IgD-negative memory B cell (primary cell): ENCODE results near the gene SCUBE3. TPM values are rescaled to one million over a fixed set of nuclear protein-coding genes. Genes with fewer than 3 reads are reported as not detected.
A peak's percentile ranks its signal among the peaks of the same experiment; 100 is the strongest.

Experiments
- H3K27ac Mint-ChIP-seq, 3 donors: one replicate each; pipeline ENCODE4 v1.8.0; 2020 to 2022; ENCODE audit warnings: mild to moderate bottlenecking in 3 of 3, mixed read lengths in 3 of 3, moderate library complexity in 1 of 3
- H3K27me3 Mint-ChIP-seq: one replicate; pipeline ENCODE4 v1.8.0; 2021; ENCODE audit warnings: mixed read lengths
- H3K36me3 Mint-ChIP-seq: one replicate; pipeline ENCODE4 v1.8.0; 2020; ENCODE audit warnings: mild to moderate bottlenecking, mixed read lengths
- H3K4me1 Mint-ChIP-seq, 3 donors: one replicate each; pipeline ENCODE4 v1.8.0; 2020 to 2022; ENCODE audit warnings: mixed read lengths in 3 of 3, mild to moderate bottlenecking in 1 of 3
- H3K4me3 Mint-ChIP-seq, 4 donors: one replicate each; pipeline ENCODE4 v1.8.0; 2020 to 2022; ENCODE audit warnings: mild to moderate bottlenecking in 4 of 4, mixed read lengths in 4 of 4, moderate library complexity in 3 of 4
- H3K9me3 Mint-ChIP-seq, 3 donors: one replicate each; pipeline ENCODE4 v1.8.0; 2020 to 2021; ENCODE audit warnings: mixed read lengths in 3 of 3, mild to moderate bottlenecking in 1 of 3
- polyA plus RNA-seq: library from polyadenylated mRNA; unstranded; fragments of 300-500 nt; fragmentation: Illumina TruSeq; gene quantifications from one replicate; pipeline ENCODE4 v1.2.3, GENCODE V29; 2021

SCUBE3 gene
- polyA plus RNA-seq, 1 donor from 2014 or later = 0.09 TPM

DNA sequence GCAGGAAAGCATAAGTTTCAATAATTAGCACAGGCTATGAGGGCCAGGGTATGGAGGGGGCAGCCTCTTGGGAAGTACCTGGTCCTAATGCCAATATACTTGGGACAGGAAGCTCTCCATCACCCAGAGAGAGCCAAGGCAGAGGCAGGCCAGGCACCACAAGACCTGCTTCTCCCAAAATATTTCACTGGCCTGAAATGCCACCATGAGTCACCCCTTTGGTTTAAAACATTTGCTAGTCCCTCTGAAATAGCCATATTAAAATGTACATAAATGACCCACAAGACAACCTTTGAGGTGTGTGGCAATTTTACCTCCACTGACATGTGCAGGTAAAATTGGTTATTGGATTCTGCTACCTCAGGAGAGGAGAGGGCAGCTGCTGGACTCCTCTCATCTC lies 23.4 kb upstream of the SCUBE3 start:
- Mint-ChIP-seq H3K27ac (no peak overlapping the region), H3K36me3 (no peaks in the 10 kb centered on the region)

DNA sequence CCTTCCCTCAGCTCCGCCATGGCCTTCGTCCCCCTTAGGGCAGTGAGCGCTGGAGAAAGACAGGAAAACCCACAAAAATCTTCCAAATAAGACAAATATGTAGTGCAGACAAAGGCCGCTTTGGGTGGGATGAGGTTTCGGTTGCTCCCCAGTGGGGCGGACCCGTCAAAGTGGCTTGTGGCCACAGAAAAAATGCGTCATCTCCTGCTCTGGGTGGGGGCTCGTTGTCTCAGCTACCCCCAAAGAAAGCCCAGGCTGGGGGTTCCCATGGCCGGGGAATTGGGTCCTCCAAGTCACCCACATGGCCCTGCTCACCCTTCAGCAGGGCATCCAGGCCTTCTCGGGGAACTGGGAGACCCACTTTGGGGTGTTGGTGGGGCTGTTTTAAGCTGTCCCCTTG lies 21.9 kb upstream of the SCUBE3 start:
- peaks cover 12% of the 10 kb centered on the region for H3K27me3 Mint-ChIP-seq
- H3K9me3 Mint-ChIP-seq = peaks cover 0 to 3% (median 0%) of the 10 kb centered on the region in 3 donors
- H3K36me3 Mint-ChIP-seq = no peaks in the 10 kb centered on the region
- H3K4me3 Mint-ChIP-seq = no peak overlapping the region
- H3K4me1 Mint-ChIP-seq = peaks cover 0 to 4% (median 0%) of the 10 kb centered on the region in 3 donors
- no peak overlapping the region for H3K27ac Mint-ChIP-seq

More for the DNA sequence above, 23.4 kb upstream of the SCUBE3 start:
- Mint-ChIP-seq H3K9me3 (no peaks in the 10 kb centered on the region), H3K4me1 (peaks cover 0 to 4% (median 0%) of the 10 kb centered on the region in 3 donors), H3K27me3 (peaks cover 11% of the 10 kb centered on the region), H3K4me3 (no peak overlapping the region)

GRCh38 chr6:35192301-35192860 lies 21.4 kb upstream of the SCUBE3 start:
- H3K9me3 Mint-ChIP-seq = peaks cover 0 to 3% (median 0%) of the 10 kb centered on the region in 3 donors

GRCh38 chr6:35194390-35194789 lies 19.4 kb upstream of the SCUBE3 start:
- no peaks in the 10 kb centered on the region for H3K36me3 Mint-ChIP-seq

More at GRCh38 chr6:35192301-35192860, 21.4 kb upstream of the SCUBE3 start:
- Mint-ChIP-seq H3K27me3 (peaks cover 17% of the 10 kb centered on the region), H3K27ac (no peak overlapping the region), H3K36me3 (no peaks in the 10 kb centered on the region), H3K4me1 (peaks cover 0 to 4% (median 0%) of the 10 kb centered on the region in 3 donors), H3K4me3 (no peak overlapping the region)

DNA sequence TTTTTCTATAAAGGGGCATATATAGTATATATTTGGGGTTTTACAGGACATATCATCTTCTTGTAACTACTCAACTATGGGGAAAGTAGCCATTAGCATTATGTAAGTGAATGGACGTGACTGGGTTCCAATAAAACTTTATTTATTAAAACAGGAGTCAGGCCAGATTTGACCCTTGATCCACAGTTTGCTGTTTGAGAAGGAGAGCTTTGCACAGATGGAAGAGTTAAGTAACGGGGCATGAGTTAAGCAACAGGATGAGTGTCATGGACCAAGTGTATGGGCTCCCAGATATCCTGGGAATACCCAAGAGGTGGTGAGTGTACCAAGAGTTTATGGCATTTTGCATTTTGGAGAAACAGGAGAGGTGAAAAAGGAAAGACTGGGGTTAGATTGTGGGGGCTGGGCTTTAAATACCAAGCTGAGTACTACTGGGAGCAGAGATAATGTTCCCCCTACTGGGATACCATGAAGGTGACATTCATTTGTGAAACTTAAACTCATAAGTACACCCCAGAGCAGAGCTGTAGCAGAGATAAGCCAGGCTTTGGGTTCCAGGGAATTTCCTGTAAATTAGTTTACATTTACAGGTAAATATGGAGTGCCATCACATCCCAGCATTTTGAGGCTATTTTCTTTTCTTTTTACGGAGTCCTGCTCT lies 18.5 kb upstream of the SCUBE3 start:
- Mint-ChIP-seq H3K36me3 (no peaks in the 10 kb centered on the region), H3K9me3 (peaks cover 0 to 3% (median 0%) of the 10 kb centered on the region in 3 donors), H3K4me3 (no peak overlapping the region), H3K27ac (no peak overlapping the region), H3K4me1 (peaks cover 0 to 4% (median 0%) of the 10 kb centered on the region in 3 donors), H3K27me3 (peaks cover 20% of the 10 kb centered on the region)

More at GRCh38 chr6:35194390-35194789, 19.4 kb upstream of the SCUBE3 start:
- Mint-ChIP-seq H3K4me1 (peaks cover 0 to 4% (median 0%) of the 10 kb centered on the region in 3 donors), H3K27ac (no peak overlapping the region), H3K9me3 (peaks cover 0 to 3% (median 0%) of the 10 kb centered on the region in 3 donors), H3K27me3 (peaks cover 22% of the 10 kb centered on the region), H3K4me3 (no peak overlapping the region)

DNA sequence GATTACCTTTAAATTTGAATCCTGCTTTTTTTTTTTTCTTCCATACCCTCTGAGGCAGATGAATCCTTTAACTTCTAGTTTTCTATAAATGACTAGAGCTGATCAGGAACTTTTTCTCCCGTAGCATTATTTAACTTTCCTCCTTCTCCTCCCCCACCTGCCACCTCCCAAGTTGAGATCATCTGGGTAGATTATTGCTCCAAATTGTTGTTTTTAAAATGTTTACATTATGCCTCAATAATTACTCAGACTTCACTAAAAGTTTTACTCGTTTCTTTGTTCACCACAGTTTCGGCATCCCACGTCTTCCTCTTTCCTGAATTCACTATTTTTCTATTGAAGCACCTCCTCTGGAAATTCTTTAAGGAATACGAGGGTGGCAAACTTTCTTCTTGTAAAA lies 16.6 kb upstream of the SCUBE3 start:
- H3K4me3 Mint-ChIP-seq = no peak overlapping the region
- no peak overlapping the region for H3K27ac Mint-ChIP-seq
- H3K9me3 Mint-ChIP-seq = peaks cover 0 to 3% (median 0%) of the 10 kb centered on the region in 3 donors
- H3K4me1 Mint-ChIP-seq = peaks cover 0 to 4% (median 0%) of the 10 kb centered on the region in 3 donors
- no peaks in the 10 kb centered on the region for H3K36me3 Mint-ChIP-seq
- peaks cover 14% of the 10 kb centered on the region for H3K27me3 Mint-ChIP-seq

- Mint-ChIP-seq H3K4me3 (no peak overlapping the region), H3K4me1 (no peaks in the 10 kb centered on the region), H3K27ac (no peak overlapping the region), H3K9me3 (peaks cover 0 to 3% (median 0%) of the 10 kb centered on the region in 3 donors), H3K27me3 (peaks cover 19% of the 10 kb centered on the region), H3K36me3 (no peaks in the 10 kb centered on the region)
These were observed 13.9 kb upstream of the SCUBE3 start for GRCh38 chr6:35199866-35200265.

GRCh38 chr6:35202066-35202546 lies 11.7 kb upstream of the SCUBE3 start:
- Mint-ChIP-seq H3K27ac (no peak overlapping the region), H3K36me3 (no peaks in the 10 kb centered on the region), H3K4me3 (no peak overlapping the region), H3K27me3 (peaks cover 28% of the 10 kb centered on the region), H3K9me3 (no peaks in the 10 kb centered on the region), H3K4me1 (peaks cover 0 to 2% (median 0%) of the 10 kb centered on the region in 3 donors)

GRCh38 chr6:35203152-35203670 lies 10.5 kb upstream of the SCUBE3 start:
- no peak overlapping the region for H3K4me3 Mint-ChIP-seq
- no peaks in the 10 kb centered on the region for H3K36me3 Mint-ChIP-seq
- peaks cover 31% of the 10 kb centered on the region for H3K27me3 Mint-ChIP-seq
- H3K4me1 Mint-ChIP-seq = peaks cover 0 to 2% (median 0%) of the 10 kb centered on the region in 3 donors
- H3K27ac Mint-ChIP-seq = no peak overlapping the region
- H3K9me3 Mint-ChIP-seq = no peaks in the 10 kb centered on the region

GRCh38 chr6:35203680-35204079 lies 10.1 kb upstream of the SCUBE3 start:
- Mint-ChIP-seq H3K9me3 (no peaks in the 10 kb centered on the region), H3K4me1 (peaks cover 0 to 2% (median 0%) of the 10 kb centered on the region in 3 donors), H3K27ac (no peak overlapping the region), H3K27me3 (peaks cover 36% of the 10 kb centered on the region), H3K4me3 (no peak overlapping the region), H3K36me3 (peaks cover 2% of the 10 kb centered on the region)

GRCh38 chr6:35206346-35206745 lies 7.4 kb upstream of the SCUBE3 start:
- Mint-ChIP-seq H3K9me3 (no peaks in the 10 kb centered on the region), H3K4me3 (peak overlapping the region in 1 of 4 donors; percentile 25), H3K4me1 (peaks cover 0 to 2% (median 0%) of the 10 kb centered on the region in 3 donors), H3K36me3 (peaks cover 3% of the 10 kb centered on the region), H3K27ac (no peak overlapping the region), H3K27me3 (peaks cover 40% of the 10 kb centered on the region)

- Mint-ChIP-seq H3K4me3 (no peak overlapping the region), H3K27me3 (peaks cover 55% of the 10 kb centered on the region), H3K4me1 (peaks cover 0 to 6% (median 2%) of the 10 kb centered on the region in 3 donors), H3K9me3 (no peaks in the 10 kb centered on the region), H3K27ac (no peak overlapping the region), H3K36me3 (peaks cover 4% of the 10 kb centered on the region)
These were observed 5.3 kb upstream of the SCUBE3 start for GRCh38 chr6:35208419-35208818.

GRCh38 chr6:35209081-35209480 lies 4.7 kb upstream of the SCUBE3 start:
- H3K4me3 Mint-ChIP-seq = no peak overlapping the region

GRCh38 chr6:35209622-35210247 lies 4.0 kb upstream of the SCUBE3 start:
- Mint-ChIP-seq H3K27ac (no peak overlapping the region), H3K36me3 (peaks cover 4% of the 10 kb centered on the region), H3K4me3 (no peak overlapping the region), H3K9me3 (no peaks in the 10 kb centered on the region), H3K27me3 (peaks cover 55% of the 10 kb centered on the region), H3K4me1 (peaks cover 0 to 6% (median 2%) of the 10 kb centered on the region in 3 donors)

More at GRCh38 chr6:35209081-35209480, 4.7 kb upstream of the SCUBE3 start:
- H3K4me1 Mint-ChIP-seq = peaks cover 0 to 6% (median 2%) of the 10 kb centered on the region in 3 donors
- H3K36me3 Mint-ChIP-seq = peaks cover 4% of the 10 kb centered on the region
- H3K9me3 Mint-ChIP-seq = no peaks in the 10 kb centered on the region
- no peak overlapping the region for H3K27ac Mint-ChIP-seq
- H3K27me3 Mint-ChIP-seq = peaks cover 55% of the 10 kb centered on the region

GRCh38 chr6:35213298-35213791 lies 411 bp upstream of the SCUBE3 start:
- Mint-ChIP-seq H3K4me3 (peak overlapping the region; percentile 59 to 83 (median 72)), H3K36me3 (peaks cover 8% of the 10 kb centered on the region), H3K27me3 (peaks cover 49% of the 10 kb centered on the region), H3K27ac (peak overlapping the region in 1 of 3 donors; percentile 71), H3K9me3 (no peaks in the 10 kb centered on the region), H3K4me1 (peaks cover 0 to 4% (median 2%) of the 10 kb centered on the region in 3 donors)
